Testis (tissue), 3 donors: Measurements from ENCODE around the gene IL17REL. TPM values are rescaled to one million over a fixed set of nuclear protein-coding genes. Genes with fewer than 3 reads are reported as not detected.
A peak's percentile ranks its signal among the peaks of the same experiment; 100 is the strongest.

Experiments
- DNase-seq: peaks from one replicate; pipeline ENCODE4 v3.0.0-alpha.2; 2019
- H3K27ac ChIP-seq, 2 donors: fragments of 200-600 bp; sonication (generic); one replicate each; pipeline ENCODE4 v1.5.1; 2019
- H3K27me3 ChIP-seq: fragments of 200-600 bp; sonication (generic); one replicate; pipeline ENCODE4 v1.5.1; 2019
- H3K36me3 ChIP-seq: fragments of 200-600 bp; sonication (generic); one replicate; pipeline ENCODE4 v1.5.1; 2017; ENCODE audit warnings: low read depth; ENCODE audit errors: missing control alignments
- H3K4me1 ChIP-seq: fragments of 200-600 bp; sonication (generic); one replicate; pipeline ENCODE4 v1.5.1; 2019
- H3K4me3 ChIP-seq, 2 donors: fragments of 200-600 bp; sonication (generic); one replicate each; pipeline ENCODE4 v1.5.1; 2017 to 2019
- H3K9me3 ChIP-seq: fragments of 200-600 bp; sonication (generic); one replicate; pipeline ENCODE4 v1.5.1; 2017
- CTCF ChIP-seq, 3 experiments: fragments of 450-650 bp in 2 of 3; fragments of 200-600 bp in 1 of 3; sonication (generic) in 1 of 3; IDR thresholded peaks; one replicate each; pipeline ENCODE4 v1.5.1; 2016 to 2019; ENCODE audit warnings: antibody characterized with exemption in 3 of 3, mild to moderate bottlenecking in 2 of 3, moderate library complexity in 1 of 3
- POLR2A ChIP-seq: fragments of 450-650 bp; IDR thresholded peaks from one replicate; pipeline ENCODE4 v1.6.1; 2017; ENCODE audit warnings: antibody characterized with exemption, mild to moderate bottlenecking, moderate library complexity
- WGBS, 2 donors: methylation state at CpG; one replicate each; pipeline ENCODE4 v1.1.5; 2018; 5-methylcytosine and 5-hydroxymethylcytosine counted together
- intact Hi-C: fragments of 100-400 bp; cut with DNase I; formaldehyde crosslinking; loops from one replicate; pipeline ENCODE4 v1.15.1; 2023; ENCODE audit warnings: low total_unique reads
- polyA plus RNA-seq: library from polyadenylated mRNA; stranded (reverse); fragments of 350-450 nt; fragmentation: Illumina TruSeq; extraction: RNeasy Lipid Tissue Mini Kit (QIAGEN cat#74804); gene quantifications from one replicate; pipeline ENCODE4 v1.2.3, GENCODE V29; 2014; ENCODE audit warnings: low read depth, low replicate concordance; ENCODE audit not compliant: insufficient read depth
- total RNA-seq, 2 donors: library from RNA; depleted of rRNA; stranded (reverse); fragments of >200 nt; gene quantifications; one replicate each; pipeline ENCODE4 v1.2.3, GENCODE V29; 2016

IL17REL gene
- total and polyA plus RNA-seq, 3 donors from 2014 or later, result 0.25 to 0.55 (median 0.30) TPM

GRCh38 chr22:49996518-49997250 lies 15.9 kb downstream of the IL17REL start:
- peak; percentile 10 for DNase-seq
- Histone ChIP-seq H3K9me3 (no peaks in the 10 kb centered on the region), H3K27ac (no peak overlapping the region), H3K4me1 (no peaks in the 10 kb centered on the region), H3K36me3 (no peaks in the 10 kb centered on the region), H3K4me3 (no peak overlapping the region), H3K27me3 (no peaks in the 10 kb centered on the region)
- WGBS, 2 donors, result 89 to 92% methylated on average over 7 to 19 of the region's 19 CpGs
- intact Hi-C loops, result no loop called here
- no peak for TF ChIP-seq CTCF (IDR thresholded peaks at IDR 0.05)
- TF ChIP-seq POLR2A, result no peak

- TF ChIP-seq POLR2A (no peak), CTCF (IDR thresholded peaks at IDR 0.05) (no peak)
- Histone ChIP-seq H3K4me1 (no peaks in the 10 kb centered on the region), H3K27me3 (no peaks in the 10 kb centered on the region), H3K9me3 (no peaks in the 10 kb centered on the region), H3K27ac (no peak overlapping the region), H3K36me3 (no peaks in the 10 kb centered on the region), H3K4me3 (no peak overlapping the region)
- WGBS, 2 donors, result 60 to 96% methylated on average over 1 to 4 of the region's 4 CpGs
- intact Hi-C loops, result no loop called here
- no peak for DNase-seq
Measured at GRCh38 chr22:49996119-49996517, 16.4 kb downstream of the IL17REL start.

- WGBS, 2 donors, result 93 to 98% methylated on average over 5 to 10 of the region's 10 CpGs
- no peaks in the 10 kb centered on the region for H3K36me3 ChIP-seq
- intact Hi-C loops, result no loop called here
- no peaks in the 10 kb centered on the region for H3K27me3 ChIP-seq
- no peaks in the 10 kb centered on the region for H3K9me3 ChIP-seq
- no peak overlapping the region for H3K4me3 ChIP-seq
- H3K4me1 ChIP-seq, result no peaks in the 10 kb centered on the region
- TF ChIP-seq CTCF (IDR thresholded peaks at IDR 0.05), result no peak
- no peak for TF ChIP-seq POLR2A
- H3K27ac ChIP-seq, result no peak overlapping the region
- DNase-seq, result no peak
Measured at GRCh38 chr22:49995361-49996118, 17.0 kb downstream of the IL17REL start.

GRCh38 chr22:49995041-49995360 lies 17.6 kb downstream of the IL17REL start:
- 80 to 87% methylated on average over 1 to 3 of the region's 3 CpGs for WGBS, 2 donors

More at GRCh38 chr22:49995041-49995360, 17.6 kb downstream of the IL17REL start:
- Histone ChIP-seq H3K36me3 (no peaks in the 10 kb centered on the region), H3K4me1 (no peaks in the 10 kb centered on the region), H3K9me3 (no peaks in the 10 kb centered on the region), H3K4me3 (no peak overlapping the region), H3K27me3 (no peaks in the 10 kb centered on the region), H3K27ac (no peak overlapping the region)
- TF ChIP-seq CTCF (IDR thresholded peaks at IDR 0.05) (no peak), POLR2A (no peak)
- intact Hi-C loops, result no loop called here
- DNase-seq, result no peak
